Skeletal muscle cell (primary cell): ENCODE measurements around the gene KIAA0825.

Experiments
- DNase-seq: peaks from one replicate; pipeline ENCODE4 v3.0.0-alpha.2; 2010; ENCODE audit warnings: low read depth
- H3K4me3 ChIP-seq: 2 replicates; pipeline ENCODE4 v1.5.1; 2011; ENCODE audit warnings: low read depth, mild to moderate bottlenecking, control low read depth, low read length, moderate library complexity

Gene KIAA0825, protein sequence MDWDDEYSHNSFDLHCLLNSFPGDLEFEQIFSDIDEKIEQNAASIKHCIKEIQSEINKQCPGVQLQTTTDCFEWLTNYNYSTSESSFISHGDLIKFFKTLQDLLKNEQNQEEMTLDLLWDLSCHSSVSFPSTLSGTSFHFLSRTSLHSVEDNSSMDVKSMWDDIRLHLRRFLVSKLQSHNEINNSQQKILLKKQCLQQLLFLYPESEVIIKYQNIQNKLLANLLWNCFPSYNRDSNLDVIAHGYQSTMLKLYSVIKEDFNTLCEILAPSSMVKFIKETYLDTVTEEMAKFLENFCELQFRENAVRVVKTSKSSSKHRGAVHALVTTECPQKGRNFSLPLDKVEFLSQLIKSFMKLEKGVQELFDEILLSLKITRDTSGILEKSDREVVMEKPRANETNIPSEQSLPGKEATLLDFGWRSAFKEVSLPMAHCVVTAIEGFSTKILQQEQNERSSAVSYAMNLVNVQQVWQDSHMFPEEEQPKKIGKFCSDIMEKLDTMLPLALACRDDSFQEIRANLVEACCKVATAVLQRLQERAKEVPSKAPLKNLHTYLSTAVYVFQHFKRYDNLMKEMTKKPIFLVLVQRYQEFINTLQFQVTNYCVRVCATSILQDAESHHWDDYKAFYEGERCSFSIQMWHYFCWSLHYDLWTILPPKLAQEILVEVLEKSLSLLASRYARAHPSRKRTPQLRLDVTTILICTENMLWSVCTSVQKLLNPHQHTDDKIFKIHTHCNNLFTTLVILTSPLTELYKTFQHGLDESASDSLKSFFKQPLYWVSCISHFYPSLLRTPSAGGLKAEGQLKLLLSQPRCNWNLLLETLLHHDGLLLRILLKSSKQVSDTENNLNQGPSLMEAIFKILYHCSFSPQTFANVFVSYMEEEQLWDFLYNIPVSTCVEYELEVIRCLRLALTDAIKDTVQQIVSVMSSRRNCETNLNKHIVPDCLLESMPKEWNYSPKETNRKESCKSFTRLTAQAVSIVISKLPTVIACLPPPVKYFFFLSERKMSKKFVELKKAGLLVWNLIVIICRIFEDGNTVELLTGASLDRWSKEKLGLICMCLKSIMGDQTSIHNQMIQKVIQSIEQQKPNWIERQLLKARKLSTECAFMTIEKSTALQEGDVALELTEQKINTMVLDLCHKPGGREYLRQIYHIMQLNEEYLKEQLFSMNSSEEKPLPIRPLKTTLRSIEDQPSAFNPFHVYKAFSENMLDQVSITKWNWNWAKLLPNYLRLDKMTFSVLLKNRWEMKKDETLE (N-terminal part only)

DNA sequence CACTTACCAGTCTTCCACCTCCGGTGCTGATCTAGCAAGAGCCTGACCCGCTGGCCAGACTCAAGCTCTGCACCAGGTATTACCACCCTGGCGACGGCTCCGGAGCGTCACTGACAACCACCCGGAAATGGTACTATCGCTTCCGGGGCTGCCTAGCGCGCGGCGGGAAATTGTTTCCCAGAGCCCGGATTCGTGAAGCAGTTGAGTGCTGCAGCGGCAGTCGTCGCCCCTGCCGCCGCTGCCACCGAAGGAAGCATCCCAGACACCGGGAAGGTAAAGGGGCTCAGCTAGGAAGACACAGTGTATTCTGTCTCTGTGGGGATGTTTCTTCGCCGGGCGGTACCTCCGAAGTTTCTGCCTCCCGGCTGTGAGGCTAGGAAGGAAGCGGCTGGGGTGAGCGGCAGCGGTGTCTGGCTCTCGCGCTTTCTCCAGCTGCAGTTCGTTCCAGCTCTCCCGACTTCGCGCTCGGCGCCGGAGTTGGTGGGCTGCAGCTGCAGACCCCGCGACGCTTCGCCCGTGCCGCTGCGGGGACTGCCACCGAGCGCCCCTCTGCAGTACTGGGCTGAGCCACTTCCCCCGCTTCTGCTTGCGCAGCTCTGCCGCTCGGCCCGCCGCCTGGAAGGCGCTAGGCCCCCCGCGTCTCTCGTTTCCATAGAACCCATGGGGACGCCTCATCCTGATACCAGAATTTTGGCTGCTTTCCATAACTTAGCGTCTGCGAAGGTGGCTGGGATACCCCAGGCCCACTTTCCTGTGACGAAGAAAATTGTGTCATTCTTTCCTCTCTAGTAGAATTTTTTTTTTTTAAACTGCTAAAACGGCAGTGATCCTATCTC lies at the start of gene KIAA0825, which contains the start of gene SLF1:
TSS of gene KIAA0825 (minus strand) at position 112 of the 836 bp plus-strand sequence. CDS start 81,478 bp downstream, outside the sequence.
TSS of gene SLF1 (plus strand) at position 177 of the 836 bp plus-strand sequence. CDS start 10,142 bp downstream, outside the sequence.
- peak within 1 kb of the TSS; percentile 78 for H3K4me3 ChIP-seq

GRCh38 chr5:94667937-94668336 lies 49.5 kb upstream of the KIAA0825 start:
- DNase-seq, result no peak
- no peak overlapping the region for H3K4me3 ChIP-seq

More for the DNA sequence above, at the start of gene KIAA0825, which contains the start of gene SLF1:
- peak; percentile 57 for DNase-seq

- no peak for DNase-seq
- no peak overlapping the region for H3K4me3 ChIP-seq
These were observed 42.7 kb upstream of the KIAA0825 start for GRCh38 chr5:94661086-94661485.

DNA sequence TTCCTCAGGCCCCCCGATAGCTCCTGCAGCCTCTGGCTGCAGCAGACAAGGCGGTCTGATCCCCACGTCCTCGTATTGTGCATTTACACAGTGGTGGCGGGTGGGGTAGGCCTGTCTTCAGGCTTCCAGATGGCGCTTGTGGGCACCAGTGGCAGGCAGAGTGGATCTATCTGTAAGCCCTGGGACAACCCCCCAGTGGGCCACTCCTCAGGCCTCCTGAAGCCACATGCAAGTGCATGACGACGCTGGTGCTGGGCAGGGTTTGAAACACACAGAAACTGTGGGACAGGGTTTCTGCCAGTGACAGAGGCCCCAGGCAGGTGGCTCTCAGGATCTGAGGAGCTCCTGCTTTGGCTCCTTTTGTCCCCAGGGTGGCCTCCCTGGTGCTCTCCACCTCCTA lies 42.1 kb upstream of the KIAA0825 start:
- H3K4me3 ChIP-seq, result no peak overlapping the region
- no peak for DNase-seq

GRCh38 chr5:94658272-94658671 lies 39.9 kb upstream of the KIAA0825 start:
- no peak overlapping the region for H3K4me3 ChIP-seq

DNA sequence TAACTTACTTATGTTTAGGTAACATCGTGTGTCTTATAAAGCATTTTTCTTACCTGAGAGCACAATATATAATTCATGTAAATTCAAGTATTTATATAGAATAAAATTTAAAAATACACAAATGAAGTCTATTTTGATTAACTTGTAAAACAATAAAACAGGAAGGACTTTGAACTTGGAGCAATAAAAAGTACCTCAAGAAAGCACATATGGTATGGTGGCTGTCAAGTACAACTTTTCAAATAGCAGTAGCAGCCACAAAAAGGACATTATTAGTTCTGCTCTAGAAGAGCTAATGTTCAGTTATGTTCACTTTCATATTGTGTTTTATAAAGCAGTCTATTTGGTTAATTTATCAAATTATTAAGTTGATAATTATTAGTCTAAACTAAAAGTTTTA lies 31.5 kb upstream of the KIAA0825 start:
- H3K4me3 ChIP-seq, result no peak overlapping the region
- DNase-seq, result no peak

More at GRCh38 chr5:94658272-94658671, 39.9 kb upstream of the KIAA0825 start:
- no peak for DNase-seq

GRCh38 chr5:94646758-94647157 lies 28.4 kb upstream of the KIAA0825 start:
- DNase-seq, result no peak
- H3K4me3 ChIP-seq, result no peak overlapping the region

GRCh38 chr5:94645053-94645452 lies 26.6 kb upstream of the KIAA0825 start:
- DNase-seq, result no peak
- no peak overlapping the region for H3K4me3 ChIP-seq

DNA sequence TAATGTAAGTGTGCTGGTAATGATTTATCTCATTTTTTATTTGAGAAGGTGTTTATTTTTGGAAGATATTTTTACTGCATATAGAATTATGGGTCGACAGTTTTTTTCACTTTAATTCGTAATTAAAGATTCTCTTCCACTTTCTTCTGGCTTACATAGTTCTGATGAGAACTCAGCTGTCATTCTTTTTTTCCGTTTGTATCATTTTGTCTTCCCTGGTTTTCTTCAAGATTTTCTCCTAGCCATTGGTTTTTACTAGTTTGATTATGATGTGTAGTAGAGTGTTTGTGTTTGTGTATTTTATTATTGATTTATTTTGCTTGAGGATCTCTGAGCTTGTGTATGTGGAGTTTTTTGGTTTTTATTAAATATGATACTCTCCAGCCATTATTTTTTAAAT lies 21.8 kb upstream of the KIAA0825 start:
- no peak for DNase-seq

DNA sequence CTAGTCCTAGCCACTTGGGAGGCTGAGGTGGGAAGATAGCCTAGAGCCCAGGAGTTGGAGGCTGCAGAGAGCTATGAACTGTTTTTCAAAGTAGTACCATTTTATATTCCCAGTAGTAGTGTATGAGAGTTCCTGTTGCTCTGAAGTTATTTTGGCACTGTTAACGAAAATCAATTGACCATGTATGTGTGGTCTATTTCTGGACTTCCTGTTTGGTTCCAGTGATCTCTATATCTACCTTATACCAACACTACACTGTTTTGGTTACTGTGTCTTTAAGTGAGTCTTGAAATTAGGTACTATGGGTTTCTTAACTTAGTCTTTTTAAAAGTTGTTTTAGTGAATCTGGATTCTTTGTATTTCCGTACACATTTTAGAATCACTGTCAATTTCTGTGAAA lies 13.6 kb upstream of the KIAA0825 start:
- H3K4me3 ChIP-seq, result no peak overlapping the region
- DNase-seq, result no peak

More for the DNA sequence above, 21.8 kb upstream of the KIAA0825 start:
- H3K4me3 ChIP-seq, result no peak overlapping the region

GRCh38 chr5:94627191-94627590 lies 8.8 kb upstream of the KIAA0825 start:
- H3K4me3 ChIP-seq, result no peak overlapping the region
- no peak for DNase-seq

DNA sequence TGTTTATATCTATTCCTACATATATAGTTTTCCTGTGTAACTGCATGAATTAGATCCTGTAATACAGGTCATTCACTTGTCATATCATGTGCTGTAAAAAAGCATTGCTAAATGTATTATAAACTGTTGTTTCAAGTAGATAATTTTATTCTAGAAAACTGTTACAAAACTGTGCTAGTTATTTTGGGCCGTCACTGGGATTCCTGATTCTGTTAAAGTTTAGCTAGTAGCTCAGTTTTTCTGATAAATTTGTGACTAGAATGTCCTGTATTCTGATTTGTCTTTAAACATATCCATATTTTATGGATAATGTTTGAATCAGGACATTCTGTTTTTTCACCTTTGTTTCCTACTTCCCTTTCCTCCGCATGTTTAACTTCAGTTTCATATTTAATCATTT lies 5.5 kb upstream of the KIAA0825 start:
- DNase-seq, result no peak
- H3K4me3 ChIP-seq, result no peak overlapping the region

GRCh38 chr5:94623011-94623410 lies 4.6 kb upstream of the KIAA0825 start:
- no peak overlapping the region for H3K4me3 ChIP-seq
- no peak for DNase-seq

GRCh38 chr5:94621763-94622162 lies 3.4 kb upstream of the KIAA0825 start:
- H3K4me3 ChIP-seq, result no peak overlapping the region
- DNase-seq, result no peak

- no peak for DNase-seq
These were observed 1.9 kb upstream of the KIAA0825 start for GRCh38 chr5:94620256-94620655.

GRCh38 chr5:94618029-94618492 lies 343 bp downstream of the KIAA0825 start:
- no peak for DNase-seq

More at GRCh38 chr5:94620256-94620655, 1.9 kb upstream of the KIAA0825 start:
- no peak overlapping the region for H3K4me3 ChIP-seq

DNA sequence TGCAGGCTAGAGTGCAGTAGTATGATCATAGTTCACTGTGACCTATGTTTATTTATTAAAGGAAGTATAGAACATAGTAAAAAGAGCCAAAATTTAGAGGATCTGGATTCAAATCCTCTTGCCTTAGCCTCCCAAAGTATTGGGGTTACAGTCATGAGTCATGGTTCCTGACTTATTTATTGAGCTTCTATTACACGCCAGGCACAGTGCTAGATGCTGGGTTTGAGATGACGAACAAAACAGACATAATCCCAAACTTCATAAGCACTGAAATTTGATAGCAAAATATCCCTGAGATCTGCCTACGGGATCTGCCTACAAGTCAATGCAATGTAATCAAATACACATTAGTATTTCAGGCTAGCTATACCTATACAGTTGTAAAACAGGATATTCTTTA lies 2.5 kb downstream of the KIAA0825 start:
- H3K4me3 ChIP-seq, result no peak overlapping the region
- DNase-seq, result no peak

More at GRCh38 chr5:94618029-94618492, 343 bp downstream of the KIAA0825 start:
- peak overlapping the region; percentile 78 for H3K4me3 ChIP-seq

- no peak overlapping the region for H3K4me3 ChIP-seq
- no peak for DNase-seq
These were observed 4.1 kb downstream of the KIAA0825 start for GRCh38 chr5:94614156-94614805.
